Neuronal stem cell (in vitro differentiated cells): ENCODE measurements around the gene PLCH1.

Experiments
- DNase-seq: peaks from one replicate; pipeline ENCODE4 v3.0.0-alpha.2; 2013; ENCODE audit warnings: low spot score
- H2AFZ ChIP-seq: one replicate; pipeline ENCODE4 v1.6.1; 2013; ENCODE audit warnings: mild to moderate bottlenecking, low read length, inconsistent platforms
- H2AK5ac ChIP-seq: 2 replicates; pipeline ENCODE4 v1.6.1; 2013; ENCODE audit warnings: low read depth, mild to moderate bottlenecking, inconsistent platforms, low read length, moderate library complexity, mixed read lengths
- H2BK120ac ChIP-seq: 2 replicates; pipeline ENCODE4 v1.6.1; 2013; ENCODE audit warnings: low read depth, mild to moderate bottlenecking, inconsistent platforms, low read length, moderate library complexity, mixed read lengths
- H2BK12ac ChIP-seq: one replicate; pipeline ENCODE4 v1.6.1; 2013; ENCODE audit warnings: low read length, inconsistent platforms
- H2BK15ac ChIP-seq: 2 replicates; pipeline ENCODE4 v1.6.1; 2013; ENCODE audit warnings: mild to moderate bottlenecking, low read length, inconsistent platforms, mixed read lengths
- H2BK5ac ChIP-seq: one replicate; pipeline ENCODE4 v1.6.1; 2013; ENCODE audit warnings: inconsistent platforms, mild to moderate bottlenecking, low read length, moderate library complexity
- H3K14ac ChIP-seq: one replicate; pipeline ENCODE4 v1.6.1; 2013; ENCODE audit warnings: low read length, inconsistent platforms
- H3K18ac ChIP-seq: 2 replicates; pipeline ENCODE4 v1.6.1; 2013; ENCODE audit warnings: low read length, inconsistent platforms
- H3K23ac ChIP-seq: 2 replicates; pipeline ENCODE4 v1.6.1; 2013; ENCODE audit warnings: low read depth, mild to moderate bottlenecking, mixed read lengths, low read length, inconsistent platforms; ENCODE audit not compliant: poor library complexity
- H3K27ac ChIP-seq: replicated peaks from 3 replicates; pipeline ENCODE4 v1.5.1; 2013; ENCODE audit warnings: low read length, inconsistent platforms
- H3K27me3 ChIP-seq, 3 experiments: 2 replicates each; pipeline ENCODE4 v1.6.1; 2013; ENCODE audit warnings: low read length in 3 of 3, mild to moderate bottlenecking in 2 of 3, inconsistent platforms in 1 of 3, low read depth in 1 of 3, mixed read lengths in 1 of 3, moderate library complexity in 1 of 3; ENCODE audit not compliant: control insufficient read depth in 3 of 3, insufficient read depth in 3 of 3
- H3K36me3 ChIP-seq, 2 donors: replicated peaks in 1 of 2; 2 replicates each; pipeline ENCODE4 v1.6.1; 2013; ENCODE audit warnings: low read length in 2 of 2; ENCODE audit not compliant: control insufficient read depth in 2 of 2, insufficient read depth in 2 of 2
- H3K4ac ChIP-seq: 2 replicates; pipeline ENCODE4 v1.6.1; 2013; ENCODE audit warnings: inconsistent platforms, mild to moderate bottlenecking, low read length, moderate library complexity
- H3K4me1 ChIP-seq, 2 donors: 1 replicate in 1 of 2; 2 replicates in 1 of 2; pipeline ENCODE4 v1.6.1; 2013; ENCODE audit warnings: low read length in 2 of 2, low read depth in 1 of 2; ENCODE audit not compliant: control insufficient read depth in 2 of 2, insufficient read depth in 1 of 2
- H3K4me2 ChIP-seq: one replicate; pipeline ENCODE4 v1.6.1; 2013; ENCODE audit warnings: mild to moderate bottlenecking, low read length, inconsistent platforms; ENCODE audit not compliant: insufficient read depth, poor library complexity, severe bottlenecking
- H3K4me3 ChIP-seq, 2 donors: 2 replicates each; pipeline ENCODE4 v1.5.1; 2013; ENCODE audit warnings: low read length in 2 of 2, mild to moderate bottlenecking in 2 of 2, inconsistent platforms in 1 of 2, moderate library complexity in 1 of 2
- H3K79me1 ChIP-seq: one replicate; pipeline ENCODE4 v1.6.1; 2013; ENCODE audit warnings: low read depth, mild to moderate bottlenecking, inconsistent platforms, low read length, moderate library complexity
- H3K9ac ChIP-seq: one replicate; pipeline ENCODE4 v1.6.1; 2013; ENCODE audit warnings: mild to moderate bottlenecking, low read depth, low read length, inconsistent platforms; ENCODE audit not compliant: poor library complexity
- H3K9me3 ChIP-seq, 2 donors: replicated peaks in 1 of 2; 2 replicates each; pipeline versions ENCODE3 to v1.6.1; 2013; ENCODE audit warnings: low read length in 2 of 2, mild to moderate bottlenecking in 2 of 2, inconsistent platforms in 1 of 2, low read depth in 1 of 2, mixed read lengths in 1 of 2, moderate library complexity in 1 of 2; ENCODE audit not compliant: control insufficient read depth in 2 of 2, insufficient read depth in 1 of 2
- H4K8ac ChIP-seq: one replicate; pipeline ENCODE4 v1.6.1; 2013; ENCODE audit warnings: low read depth, mild to moderate bottlenecking, inconsistent platforms, low read length, moderate library complexity
- H4K91ac ChIP-seq: one replicate; pipeline ENCODE4 v1.6.1; 2013; ENCODE audit warnings: low read length, low read depth, mild to moderate bottlenecking, inconsistent platforms; ENCODE audit not compliant: poor library complexity
- WGBS, 2 donors: extraction: QIAGEN DNeasy Blood & Tissue Kit; methylation state at CpG; one replicate each; pipeline ENCODE4 v1.1.7; 2013; ENCODE audit warnings: missing lambda C conversion rate in 2 of 2, mixed read lengths in 1 of 2; ENCODE audit not compliant: insufficient read length in 2 of 2, insufficient replicate concordance in 1 of 2; ENCODE audit errors: extremely low coverage in 2 of 2; 5-methylcytosine and 5-hydroxymethylcytosine counted together

PLCH1 gene

DNA sequence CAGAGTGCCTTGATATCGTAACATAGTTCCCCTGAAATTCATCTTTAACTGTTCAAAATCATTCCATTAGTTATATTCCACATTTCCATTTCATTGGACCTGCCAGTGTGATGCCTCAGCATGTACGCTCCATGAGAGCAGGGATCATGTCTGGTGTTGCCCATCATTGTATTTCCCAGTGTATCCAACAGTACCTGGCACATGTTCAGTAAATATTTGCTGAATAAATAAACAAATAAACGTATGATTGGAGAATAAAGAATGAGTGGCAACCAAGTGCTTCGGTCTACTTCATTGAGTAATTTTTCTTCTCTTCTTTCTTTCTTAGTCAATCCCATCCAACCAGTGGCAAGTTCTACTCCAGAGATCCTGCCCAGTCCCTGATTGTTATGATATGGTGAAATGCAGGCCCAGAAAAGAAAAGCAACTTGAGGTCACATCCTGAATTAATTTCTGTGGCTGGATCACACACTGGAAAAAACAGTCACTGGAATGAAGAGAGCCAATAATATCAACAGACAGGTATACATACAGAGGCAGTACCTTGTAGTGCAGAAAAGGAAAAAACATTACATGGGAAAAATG is 101.2 kb downstream of the PLCH1 start:
- H2BK12ac ChIP-seq = no peak overlapping the region
- H3K4ac ChIP-seq = no peak overlapping the region
- H2BK5ac ChIP-seq = no peak overlapping the region
- H2AK5ac ChIP-seq = no peak overlapping the region
- no peak overlapping the region for H2BK120ac ChIP-seq
- peaks cover 0 to 39% of the 10 kb centered on the region in 2 donors for H3K36me3 ChIP-seq
- no CpG with 5 or more reads among the region's 4 CpGs for whole genome bisulfite sequencing, 2 donors
- peaks cover 0 to 21% of the 10 kb centered on the region in 2 donors for H3K9me3 ChIP-seq
- no peak overlapping the region for H4K91ac ChIP-seq
- H2BK15ac ChIP-seq = no peak overlapping the region
- H3K4me3 ChIP-seq = no peak overlapping the region
- H3K14ac ChIP-seq = no peak overlapping the region
- H3K23ac ChIP-seq = no peak overlapping the region
- H4K8ac ChIP-seq = no peak overlapping the region
- H3K27me3 ChIP-seq = no peaks in the 10 kb centered on the region
- peaks cover 12 to 27% of the 10 kb centered on the region in 2 donors for H3K4me1 ChIP-seq
- H2AFZ ChIP-seq = no peak overlapping the region
- no peak overlapping the region for H3K4me2 ChIP-seq
- no peak overlapping the region for H3K9ac ChIP-seq
- H3K79me1 ChIP-seq = no peaks in the 10 kb centered on the region
- no peak for DNase-seq
- H3K27ac ChIP-seq = no peak overlapping the region
- H3K18ac ChIP-seq = no peak overlapping the region

DNA sequence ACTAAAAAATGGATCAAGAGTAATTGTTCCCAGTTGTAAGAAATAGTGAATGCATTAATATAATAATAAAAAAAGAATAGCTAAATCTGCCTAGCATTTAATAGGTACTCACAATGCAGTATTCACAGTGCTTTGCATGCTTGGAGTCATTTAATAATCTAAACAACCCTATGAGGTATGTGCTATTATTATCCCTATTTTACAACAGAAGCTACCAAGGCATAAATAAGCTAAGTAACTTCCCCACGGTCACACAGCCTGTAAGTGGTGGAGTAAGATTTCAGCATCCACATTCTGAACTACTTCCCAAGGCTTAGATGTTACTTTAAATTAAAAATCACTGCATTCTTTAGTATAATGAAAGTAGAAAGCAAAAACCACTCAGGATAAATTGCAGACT is 102.9 kb downstream of the PLCH1 start:
- Histone ChIP-seq H3K79me1 (no peaks in the 10 kb centered on the region), H2BK15ac (no peak overlapping the region), H2AFZ (no peak overlapping the region), H3K23ac (no peak overlapping the region), H2AK5ac (no peak overlapping the region), H4K91ac (no peak overlapping the region), H2BK12ac (no peak overlapping the region), H3K4me2 (no peak overlapping the region), H3K4me3 (no peak overlapping the region), H2BK120ac (no peak overlapping the region), H3K9ac (no peak overlapping the region), H3K4me1 (peaks cover 6 to 17% of the 10 kb centered on the region in 2 donors), H3K27ac (no peak overlapping the region), H4K8ac (no peak overlapping the region), H3K4ac (no peak overlapping the region), H3K18ac (no peak overlapping the region), H3K27me3 (no peaks in the 10 kb centered on the region), H3K9me3 (peaks cover 0 to 21% of the 10 kb centered on the region in 2 donors), H3K14ac (no peak overlapping the region), H3K36me3 (peaks cover 0 to 56% of the 10 kb centered on the region in 2 donors), H2BK5ac (no peak overlapping the region)
- WGBS, 2 donors = no CpG with 5 or more reads among the region's 1 CpG
- DNase-seq = no peak

DNA sequence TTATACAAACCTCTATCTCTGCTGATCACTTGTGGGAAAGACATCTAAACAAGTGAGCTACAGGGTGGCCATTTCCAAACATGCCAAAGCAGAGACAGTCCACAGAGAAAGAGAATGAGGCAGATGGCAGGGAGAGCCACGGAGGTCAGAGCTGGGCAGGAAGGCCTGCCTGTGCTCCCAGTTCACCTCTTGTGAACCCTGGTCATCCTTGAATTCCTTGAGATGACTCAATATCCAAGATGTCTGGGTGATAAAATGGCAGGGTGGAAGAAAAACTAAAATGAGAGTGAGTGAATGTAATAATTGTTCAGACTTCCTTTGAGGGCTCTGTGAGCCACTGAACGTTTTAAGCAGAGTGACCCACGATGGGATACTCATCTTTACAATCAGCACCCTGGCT is 104.8 kb downstream of the PLCH1 start:
- no peak overlapping the region for H3K23ac ChIP-seq
- H4K8ac ChIP-seq = no peak overlapping the region
- H3K9ac ChIP-seq = no peak overlapping the region
- no peak for DNase-seq
- H3K9me3 ChIP-seq = peaks cover 0 to 21% of the 10 kb centered on the region in 2 donors
- no peak overlapping the region for H2AK5ac ChIP-seq
- no peak overlapping the region for H2BK5ac ChIP-seq
- no CpG with 5 or more reads among the region's 3 CpGs for WGBS, 2 donors
- no peak overlapping the region for H2BK15ac ChIP-seq
- no peak overlapping the region for H3K14ac ChIP-seq
- H2BK120ac ChIP-seq = no peak overlapping the region
- H3K27me3 ChIP-seq = no peaks in the 10 kb centered on the region
- H2AFZ ChIP-seq = no peak overlapping the region
- no peak overlapping the region for H3K18ac ChIP-seq
- H3K27ac ChIP-seq = no peak overlapping the region
- H3K4me2 ChIP-seq = no peak overlapping the region
- peaks cover 0 to 71% of the 10 kb centered on the region in 2 donors for H3K36me3 ChIP-seq
- no peaks in the 10 kb centered on the region for H3K79me1 ChIP-seq
- H3K4me1 ChIP-seq = peaks cover 1 to 5% of the 10 kb centered on the region in 2 donors
- no peak overlapping the region for H4K91ac ChIP-seq
- no peak overlapping the region for H3K4ac ChIP-seq
- no peak overlapping the region for H3K4me3 ChIP-seq
- no peak overlapping the region for H2BK12ac ChIP-seq

DNA sequence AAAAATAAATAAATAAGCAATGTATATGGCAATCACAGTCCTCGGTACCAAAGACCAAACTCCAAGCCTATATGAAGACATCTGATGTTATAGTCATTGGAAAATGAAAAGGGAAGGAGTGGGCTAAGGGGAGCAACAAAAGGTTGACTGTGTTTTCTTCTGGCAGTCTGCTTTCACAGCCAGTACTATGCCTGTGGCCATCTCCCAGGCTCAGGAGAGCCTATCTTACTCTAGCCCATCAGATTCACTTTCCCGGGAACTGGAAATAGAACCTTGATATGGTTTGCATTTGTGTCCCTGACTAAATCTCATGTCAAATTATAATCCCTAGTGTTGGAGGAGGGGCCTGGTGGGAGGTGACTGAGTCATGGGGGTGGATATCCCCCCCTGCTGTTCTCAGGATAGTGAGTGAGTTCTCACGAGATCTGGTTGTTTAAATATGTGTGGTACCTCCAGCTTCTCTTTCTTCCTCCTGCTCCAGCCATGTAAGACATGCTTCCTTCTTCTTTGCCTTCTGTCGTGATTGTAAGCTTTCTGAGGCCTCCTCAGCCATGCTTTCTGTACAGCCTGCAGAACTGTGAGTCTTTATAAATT is 105.3 kb downstream of the PLCH1 start:
- no peak overlapping the region for H2BK15ac ChIP-seq
- no peak overlapping the region for H3K27ac ChIP-seq
- no peak overlapping the region for H3K14ac ChIP-seq
- no peak overlapping the region for H2AK5ac ChIP-seq
- no peak overlapping the region for H3K18ac ChIP-seq
- H2BK12ac ChIP-seq = no peak overlapping the region
- H3K4ac ChIP-seq = no peak overlapping the region
- no peak overlapping the region for H3K4me2 ChIP-seq
- no peak overlapping the region for H4K91ac ChIP-seq
- no peak overlapping the region for H2BK120ac ChIP-seq
- peaks cover 0 to 76% of the 10 kb centered on the region in 2 donors for H3K36me3 ChIP-seq
- no peak overlapping the region for H3K23ac ChIP-seq
- H3K4me3 ChIP-seq = no peak overlapping the region
- H2BK5ac ChIP-seq = no peak overlapping the region
- H4K8ac ChIP-seq = no peak overlapping the region
- no peak for DNase-seq
- no peaks in the 10 kb centered on the region for H3K79me1 ChIP-seq
- H2AFZ ChIP-seq = no peak overlapping the region
- peaks cover 0 to 21% of the 10 kb centered on the region in 2 donors for H3K9me3 ChIP-seq
- H3K4me1 ChIP-seq = peaks cover 1 to 4% of the 10 kb centered on the region in 2 donors
- H3K27me3 ChIP-seq = no peaks in the 10 kb centered on the region
- WGBS, 2 donors = no CpG with 5 or more reads among the region's 4 CpGs
- H3K9ac ChIP-seq = no peak overlapping the region
